HK-2 (cell line): Measurements from ENCODE around the gene AGPS.
"Not testable (repeated sequence)": the region's sequence is repeated elsewhere in the genome, so short reads cannot be mapped to it uniquely, and the experiment has no call there.

Experiments
- DNase-seq: peaks from one replicate; pipeline ENCODE4 v3.0.0-alpha.2; 2018; ENCODE audit not compliant: unreplicated experiment

The AGPS gene

DNA sequence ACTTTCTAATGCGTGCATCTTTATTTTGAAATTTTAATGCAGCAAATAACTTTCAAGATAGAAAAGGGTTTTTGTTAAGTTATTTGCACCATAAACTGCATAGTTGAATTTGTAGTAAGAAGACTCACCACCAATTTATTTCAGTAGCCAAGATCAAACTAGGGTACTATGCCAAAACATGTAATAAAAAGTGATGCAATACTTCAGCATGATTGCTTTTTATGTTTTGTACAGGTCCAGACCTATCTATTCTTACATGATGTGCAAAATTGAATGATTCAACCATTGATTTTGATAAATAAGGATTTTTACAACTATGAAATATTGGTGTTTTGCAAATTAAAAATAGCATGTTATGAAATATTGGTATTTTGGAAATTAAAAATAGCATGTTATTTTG lies 26.7 kb downstream of the AGPS start:
- no peak for DNase-seq

DNA sequence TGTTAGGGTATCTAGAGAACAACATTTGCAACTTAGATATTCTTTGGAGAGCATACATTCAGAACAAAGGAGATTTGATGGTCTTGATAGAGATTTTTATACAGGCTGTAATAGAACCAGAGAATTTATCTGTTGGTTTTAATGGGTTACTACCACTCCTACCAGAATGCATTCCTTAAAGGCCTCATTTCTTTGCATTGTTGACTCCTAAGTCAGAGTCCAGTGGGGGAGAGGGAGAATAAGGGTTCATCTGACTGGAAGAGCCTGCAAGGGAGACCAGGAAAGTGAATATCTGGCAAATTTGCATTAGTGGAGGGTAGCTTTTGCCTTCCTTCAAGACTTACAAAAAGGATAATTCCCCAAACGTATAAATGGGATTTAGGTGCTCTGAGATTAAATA lies 29.7 kb downstream of the AGPS start:
- no peak for DNase-seq

DNA sequence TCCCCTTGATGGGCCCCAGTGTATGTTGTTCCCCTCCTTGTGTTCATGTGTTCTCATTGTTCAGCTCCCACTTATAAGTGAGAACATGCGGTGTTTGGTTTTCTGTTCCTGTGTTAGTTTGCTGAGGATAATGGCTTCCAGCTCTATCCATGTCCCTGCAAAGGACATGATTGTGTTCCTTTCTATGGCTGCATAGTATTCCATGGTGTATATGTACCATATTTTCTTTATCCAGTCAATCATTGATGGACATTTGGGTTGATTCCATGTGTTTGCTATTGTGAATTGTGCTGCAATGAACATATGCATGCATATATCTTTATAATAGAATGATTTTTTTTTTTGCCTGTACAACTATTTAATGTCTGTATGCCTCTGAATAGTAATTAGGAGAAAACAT lies 31.5 kb downstream of the AGPS start:
- not testable (repeated sequence) for DNase-seq

DNA sequence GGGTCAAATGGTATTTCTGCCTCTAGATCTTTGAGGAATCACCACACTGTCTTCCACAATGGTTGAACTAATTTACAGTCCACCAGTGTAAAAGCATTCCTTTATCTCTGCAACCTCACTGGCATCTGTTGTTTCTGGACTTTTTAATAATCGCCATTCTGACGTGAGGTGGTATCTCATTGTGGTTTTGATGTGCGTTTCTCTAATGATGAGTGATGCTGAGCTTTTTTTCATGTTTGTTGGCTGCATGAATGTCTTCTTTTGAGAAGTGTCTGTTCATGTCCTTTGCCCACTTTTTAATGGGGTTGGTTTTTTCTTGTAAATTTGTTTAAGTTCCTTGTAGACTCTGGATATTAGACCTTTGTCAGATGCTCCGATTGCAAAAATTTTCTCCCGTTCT lies 32.0 kb downstream of the AGPS start:
- DNase-seq = not testable (repeated sequence)

DNA sequence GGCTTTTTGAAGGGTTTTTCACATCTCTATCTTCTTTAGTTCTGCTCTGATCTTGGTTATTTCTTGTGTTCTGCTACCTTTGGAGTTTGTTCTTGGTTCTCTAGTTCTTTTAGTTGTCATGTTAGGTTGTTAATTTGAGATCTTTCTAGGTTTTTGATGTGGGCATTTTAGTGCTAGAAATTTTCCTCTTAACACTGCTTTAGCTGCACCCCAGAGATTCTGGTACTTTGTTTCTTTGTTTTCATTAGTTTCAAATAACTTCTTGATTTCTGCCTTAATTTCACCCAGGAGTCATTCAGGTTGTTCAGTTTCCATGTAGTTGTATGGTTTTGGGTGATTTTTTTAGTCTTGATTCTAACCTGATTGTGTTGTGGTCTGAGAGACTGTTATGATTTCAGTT lies 34.7 kb downstream of the AGPS start:
- DNase-seq = no peak

DNA sequence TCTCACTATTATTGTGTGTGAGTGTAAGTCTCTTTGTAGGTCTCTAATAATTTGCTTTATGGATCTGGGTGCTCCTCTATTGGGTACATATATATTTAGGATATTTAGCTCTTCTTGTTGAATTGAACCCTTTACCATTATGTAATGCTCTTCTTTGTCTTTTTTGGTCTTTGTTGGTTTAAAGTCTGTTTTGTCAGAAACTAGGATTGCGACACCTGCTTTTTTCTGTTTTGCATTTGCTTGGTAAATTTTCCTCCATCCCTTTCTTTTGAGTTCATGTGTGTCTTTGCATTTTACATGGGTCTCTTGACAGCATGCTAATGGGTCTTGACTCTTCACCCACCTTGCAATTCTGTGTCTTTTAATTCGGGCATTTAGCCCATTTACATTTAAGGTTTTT lies 35.4 kb downstream of the AGPS start:
- DNase-seq = not testable (repeated sequence)

DNA sequence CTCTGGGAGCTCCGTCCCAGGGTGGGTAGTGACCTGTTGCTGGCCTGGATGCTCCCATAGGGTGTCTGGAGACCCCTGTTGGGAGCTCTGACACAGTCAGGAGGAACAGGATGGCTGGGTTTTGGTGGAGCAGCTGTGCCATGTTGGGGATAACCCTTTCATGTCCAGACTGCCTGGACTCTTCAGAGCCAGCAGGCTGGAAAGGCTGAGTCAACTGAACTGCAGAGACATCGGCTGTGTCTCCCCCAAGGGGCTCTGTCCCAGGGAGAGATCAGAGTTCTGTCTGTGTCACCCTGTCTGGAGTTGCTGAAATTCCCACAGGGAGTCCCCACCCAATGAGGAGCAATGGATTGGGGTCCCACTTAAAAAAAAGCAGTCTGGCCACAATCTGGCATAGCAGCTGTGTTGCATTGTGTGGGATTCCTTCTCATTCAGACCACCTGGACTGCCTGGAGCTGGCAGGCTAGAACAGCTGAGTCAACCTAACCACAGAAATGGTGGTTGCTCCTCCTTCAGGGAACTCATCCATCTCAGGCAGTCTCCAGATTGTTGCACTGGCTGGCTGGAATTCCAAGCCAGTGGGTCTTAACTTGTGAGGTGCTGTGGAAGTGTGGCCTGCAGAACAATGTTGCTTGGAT lies 37.2 kb downstream of the AGPS start:
- DNase-seq = peak; percentile 62

DNA sequence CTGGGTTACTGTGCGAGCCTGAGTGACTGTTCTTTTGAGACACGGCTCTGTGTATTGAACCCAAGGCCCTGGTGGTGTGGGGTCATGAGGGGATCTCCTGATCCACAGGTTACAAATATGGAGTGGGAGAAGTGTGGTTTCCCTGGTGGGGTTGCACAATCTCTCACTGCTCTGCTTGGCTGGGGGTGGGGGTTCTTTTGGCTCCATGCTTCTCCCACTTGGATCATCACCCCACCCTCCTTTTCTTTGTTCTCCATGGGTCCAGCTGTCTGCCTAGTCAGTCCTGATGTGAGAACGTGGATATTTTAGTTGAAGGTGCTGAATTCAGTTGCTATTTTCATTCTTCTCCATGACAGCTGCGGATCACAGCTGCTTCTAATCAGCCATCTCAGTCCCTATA lies 37.8 kb downstream of the AGPS start:
- DNase-seq = no peak

DNA sequence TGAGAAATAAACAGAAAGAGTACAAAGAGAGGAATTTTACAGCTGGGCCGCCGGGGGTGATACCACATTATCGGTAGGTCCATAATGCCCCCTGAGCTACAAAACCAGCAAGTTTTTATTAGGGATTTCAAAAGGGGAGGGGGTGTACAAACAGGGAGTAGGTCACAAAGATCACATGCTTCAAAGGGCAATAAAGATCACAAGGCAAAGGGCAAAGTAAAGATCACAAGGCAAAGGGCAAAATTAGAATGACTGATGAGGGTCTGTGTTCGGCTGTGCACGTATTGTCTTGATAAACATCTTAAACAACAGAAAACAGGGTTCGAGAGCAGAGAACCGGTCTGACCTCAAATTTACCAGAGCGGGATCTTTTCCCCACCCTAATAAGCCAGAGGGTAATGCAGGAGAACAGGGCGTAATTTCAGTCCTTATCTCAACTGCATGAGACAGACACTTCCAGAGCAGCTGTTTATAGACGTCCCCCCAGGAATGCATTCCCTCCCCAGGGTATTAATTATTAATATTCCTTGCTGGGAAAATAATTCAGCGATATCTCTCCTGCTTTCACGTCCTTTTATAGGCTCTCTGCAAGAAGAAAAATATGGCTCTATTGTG lies 38.6 kb downstream of the AGPS start:
- DNase-seq = not testable (repeated sequence)

DNA sequence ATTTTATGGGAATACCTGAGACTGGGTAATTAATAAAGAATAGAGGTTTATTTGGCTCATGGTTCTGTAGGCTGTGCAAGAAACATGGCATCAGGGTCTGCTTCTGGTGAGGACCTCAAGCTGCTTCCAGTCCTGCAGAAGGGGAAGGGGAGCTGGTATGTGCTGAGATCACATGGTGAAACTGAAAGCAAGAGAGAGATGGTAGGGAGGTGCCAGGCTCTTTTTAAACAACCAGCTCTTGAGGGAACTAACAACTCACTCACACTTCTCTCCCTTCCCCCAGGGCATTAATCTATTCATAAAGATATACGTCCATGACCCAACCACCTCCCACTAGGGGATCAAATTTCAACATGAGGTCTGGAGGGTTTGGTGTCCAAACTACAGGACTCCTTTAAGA lies 40.1 kb downstream of the AGPS start:
- no peak for DNase-seq

DNA sequence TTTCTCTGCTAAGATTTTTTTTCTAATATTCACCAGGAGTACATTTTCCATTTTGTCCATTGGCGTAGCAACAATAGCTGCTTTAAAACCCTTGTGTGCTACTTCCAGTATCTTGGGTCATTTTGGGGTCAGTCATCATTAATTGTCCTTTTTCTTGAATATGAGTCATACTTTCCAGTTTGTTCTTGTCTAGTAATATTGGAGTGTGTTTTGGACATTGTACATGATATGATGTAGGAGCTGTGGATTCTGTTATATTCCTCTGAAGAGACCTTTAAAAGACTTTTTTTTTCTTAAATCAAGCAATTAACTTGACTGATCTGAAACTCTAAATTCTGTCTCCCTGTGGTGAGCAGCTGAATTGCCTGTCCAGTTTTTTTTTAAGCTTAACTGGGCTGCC lies 40.8 kb downstream of the AGPS start:
- no peak for DNase-seq

DNA sequence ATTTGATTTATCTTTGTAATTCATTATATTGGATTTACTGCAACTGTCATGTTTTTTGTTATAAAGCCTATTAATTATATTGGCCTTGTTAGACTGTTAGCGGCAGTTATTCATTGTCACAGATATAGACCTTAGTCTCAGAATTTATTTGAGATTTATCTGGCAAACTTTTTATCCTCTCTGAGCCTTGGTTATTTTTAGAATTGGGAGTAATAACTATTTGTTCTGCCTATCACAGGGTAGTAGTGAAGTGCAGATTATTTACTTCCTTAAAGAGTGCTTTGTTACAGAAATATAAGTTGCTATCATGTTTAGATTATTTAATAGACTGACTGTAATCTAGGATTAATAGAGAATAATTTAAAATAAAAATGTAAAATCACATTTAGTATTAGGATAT lies 41.9 kb downstream of the AGPS start:
- DNase-seq = no peak

DNA sequence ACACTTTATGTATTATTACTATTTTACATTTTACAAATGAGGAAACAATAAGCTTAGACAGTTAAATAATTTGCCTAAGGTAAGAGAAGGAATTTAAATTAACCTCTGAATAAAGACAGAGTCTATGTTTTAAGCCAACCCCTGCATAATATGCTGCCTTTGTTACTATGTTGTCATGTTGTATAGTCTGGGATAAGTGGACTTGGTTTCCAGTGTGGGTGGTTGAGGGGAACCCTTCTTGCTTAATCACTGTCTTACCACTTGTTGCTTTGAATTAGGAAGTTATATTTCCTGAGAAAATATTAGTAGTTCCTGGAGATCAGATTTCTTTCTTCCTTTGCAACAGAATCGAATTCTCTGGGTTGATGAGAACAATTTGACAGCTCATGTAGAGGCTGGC lies 52.6 kb downstream of the AGPS start:
- no peak for DNase-seq

DNA sequence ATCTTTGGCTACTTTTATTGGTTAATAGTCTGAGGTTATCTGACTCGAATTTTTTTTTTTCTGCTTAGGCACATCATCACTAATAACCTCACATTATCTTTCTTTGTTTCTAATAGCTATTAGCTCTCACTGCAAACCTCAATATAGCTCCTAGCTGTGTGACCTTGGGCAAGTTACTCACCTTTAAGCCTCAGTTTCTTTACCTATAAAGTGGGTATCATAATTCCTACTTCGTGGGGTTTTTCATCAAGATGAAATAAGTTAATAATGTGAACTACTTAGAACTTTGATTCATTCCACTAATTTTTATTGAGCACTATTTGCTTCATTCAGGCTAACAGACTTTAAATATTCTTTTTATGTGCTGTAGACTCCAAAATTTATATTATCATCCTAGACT lies 55.5 kb downstream of the AGPS start:
- DNase-seq = no peak

DNA sequence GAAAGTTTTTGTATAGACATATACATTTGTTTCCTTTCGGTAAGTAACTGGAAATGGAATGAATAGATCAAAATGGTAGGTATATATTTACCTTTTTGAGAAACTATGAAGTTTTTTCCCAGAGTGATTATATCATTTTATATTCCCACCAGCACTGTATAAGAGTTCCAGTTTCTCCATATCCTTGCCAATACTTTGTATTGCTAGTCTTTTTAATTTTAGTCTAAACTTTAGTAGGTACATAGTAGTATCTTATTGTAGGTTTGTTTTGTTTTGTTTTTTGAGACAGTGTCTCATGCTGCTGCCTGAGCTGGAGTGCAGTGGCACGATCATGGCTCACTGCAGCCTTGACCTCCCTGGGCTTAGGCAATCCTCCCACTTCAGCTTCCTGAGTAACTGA lies 56.6 kb downstream of the AGPS start:
- DNase-seq = no peak

DNA sequence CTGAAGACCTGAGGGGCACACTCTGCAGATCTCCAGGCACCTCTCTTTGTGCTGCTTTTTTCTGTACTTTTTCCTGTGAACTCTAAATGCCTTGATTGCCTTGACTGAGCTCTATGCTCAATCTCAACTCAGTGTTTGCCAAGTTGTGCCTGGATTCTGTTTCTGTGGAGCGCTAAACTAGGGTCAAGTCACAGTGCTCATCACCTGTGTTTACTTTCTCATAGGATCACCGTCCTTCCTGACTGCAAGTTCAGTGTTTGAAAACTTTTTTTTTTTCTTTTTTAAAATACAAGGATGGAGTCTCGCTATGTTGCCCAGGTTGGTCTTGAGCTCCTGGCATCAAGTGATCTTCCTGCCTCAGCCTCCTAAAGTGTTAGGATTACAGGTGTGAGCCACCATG lies 62.6 kb downstream of the AGPS start:
- DNase-seq = no peak

DNA sequence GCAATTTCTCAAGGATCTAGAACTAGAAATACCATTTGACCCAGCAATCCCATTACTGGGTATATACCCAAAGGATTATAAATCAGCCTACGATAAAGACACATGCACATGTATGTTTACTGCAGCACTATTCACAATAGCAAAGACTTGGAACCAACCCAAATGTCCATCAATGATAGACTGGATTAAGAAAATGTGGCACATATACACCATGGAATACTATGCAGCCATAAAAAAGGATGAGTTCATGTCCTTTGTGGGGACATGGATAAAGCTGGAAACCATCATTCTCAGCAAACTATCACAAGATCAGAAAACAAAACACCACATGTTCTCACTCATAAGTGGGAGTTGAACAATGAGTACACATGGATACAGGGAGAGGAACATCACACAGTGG lies 67.2 kb downstream of the AGPS start:
- DNase-seq = not testable (repeated sequence)

DNA sequence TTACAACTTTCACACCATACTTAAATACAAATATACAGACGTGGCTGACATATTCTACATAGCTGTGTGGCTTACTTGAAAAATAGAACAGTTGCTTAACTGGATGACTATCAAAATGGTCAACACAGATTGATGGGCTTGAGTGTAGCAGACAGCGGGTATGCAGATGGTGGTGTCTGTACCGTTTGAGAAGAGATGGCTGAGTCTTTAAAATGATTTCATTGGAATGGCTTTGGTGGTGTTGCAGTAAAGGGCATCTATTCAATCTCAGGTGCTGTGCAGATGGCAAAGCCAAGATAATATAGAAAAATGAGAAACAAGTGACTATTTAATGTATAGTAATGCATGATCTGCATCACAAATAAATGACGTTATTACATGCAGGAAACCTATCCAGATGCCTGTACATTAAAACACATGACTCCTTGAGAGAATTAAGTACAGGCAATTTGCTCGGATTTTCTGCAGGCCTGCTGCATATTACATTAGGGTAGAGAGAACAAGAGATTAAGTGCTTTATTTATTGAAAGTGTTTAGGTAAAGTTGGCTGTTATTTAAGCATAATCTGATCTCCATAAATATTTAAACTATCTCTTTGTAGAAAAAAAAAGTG lies 68.5 kb downstream of the AGPS start:
- no peak for DNase-seq

DNA sequence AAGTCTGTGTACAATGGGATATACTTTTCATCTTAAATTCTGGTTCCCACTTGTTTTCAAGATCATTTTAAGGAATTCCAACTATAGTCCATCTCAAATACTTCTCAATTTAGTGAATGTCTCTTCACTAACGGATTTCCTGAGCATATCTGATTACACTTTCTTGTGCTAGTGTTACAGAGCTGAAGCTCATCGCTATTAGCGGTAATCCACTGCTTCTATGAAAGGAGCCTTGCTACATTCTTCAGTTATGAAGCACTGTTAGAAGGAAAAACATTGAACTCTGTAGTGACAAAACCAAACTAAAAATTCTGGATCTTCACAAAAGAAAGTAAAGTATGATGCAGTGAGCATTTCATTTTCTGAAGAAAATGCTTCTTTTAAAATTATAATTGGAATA lies 72.0 kb downstream of the AGPS start:
- no peak for DNase-seq

DNA sequence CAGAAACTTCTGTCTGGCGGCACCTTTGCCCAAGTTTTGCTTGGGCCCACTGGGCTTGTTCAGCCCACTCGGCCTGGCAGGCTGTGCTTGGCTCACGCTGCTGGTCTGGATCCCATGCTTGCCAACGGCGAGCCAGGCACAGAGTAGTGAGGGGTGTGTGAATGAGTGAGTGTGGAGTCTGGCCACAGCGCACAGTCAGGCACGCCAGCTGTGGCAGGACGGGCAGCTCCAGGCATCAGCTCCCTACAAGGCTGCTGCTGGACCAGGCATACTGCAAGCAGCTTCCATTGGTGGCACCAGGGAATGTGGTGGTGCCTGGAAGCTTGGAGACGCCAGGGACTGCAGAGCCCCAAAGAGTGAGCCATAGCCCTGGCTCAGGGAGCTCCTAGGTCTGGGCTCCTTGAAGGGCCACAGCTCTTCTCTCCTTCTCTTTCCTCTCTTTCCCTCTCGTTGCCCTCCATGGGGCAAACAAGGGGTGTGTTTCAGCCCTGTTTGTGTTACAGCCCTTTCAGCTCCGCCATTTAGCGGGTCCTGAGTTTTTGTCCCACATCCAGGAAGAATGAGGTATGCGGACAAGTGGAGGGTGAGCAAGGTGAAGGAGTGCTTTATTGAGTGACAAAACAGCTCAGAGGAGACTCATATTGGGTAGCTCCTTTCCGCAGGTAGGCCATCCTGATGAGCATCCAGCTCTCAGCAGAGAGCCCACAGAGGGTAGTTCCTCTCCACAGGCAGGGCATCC lies 73.0 kb downstream of the AGPS start:
- DNase-seq = no peak

DNA sequence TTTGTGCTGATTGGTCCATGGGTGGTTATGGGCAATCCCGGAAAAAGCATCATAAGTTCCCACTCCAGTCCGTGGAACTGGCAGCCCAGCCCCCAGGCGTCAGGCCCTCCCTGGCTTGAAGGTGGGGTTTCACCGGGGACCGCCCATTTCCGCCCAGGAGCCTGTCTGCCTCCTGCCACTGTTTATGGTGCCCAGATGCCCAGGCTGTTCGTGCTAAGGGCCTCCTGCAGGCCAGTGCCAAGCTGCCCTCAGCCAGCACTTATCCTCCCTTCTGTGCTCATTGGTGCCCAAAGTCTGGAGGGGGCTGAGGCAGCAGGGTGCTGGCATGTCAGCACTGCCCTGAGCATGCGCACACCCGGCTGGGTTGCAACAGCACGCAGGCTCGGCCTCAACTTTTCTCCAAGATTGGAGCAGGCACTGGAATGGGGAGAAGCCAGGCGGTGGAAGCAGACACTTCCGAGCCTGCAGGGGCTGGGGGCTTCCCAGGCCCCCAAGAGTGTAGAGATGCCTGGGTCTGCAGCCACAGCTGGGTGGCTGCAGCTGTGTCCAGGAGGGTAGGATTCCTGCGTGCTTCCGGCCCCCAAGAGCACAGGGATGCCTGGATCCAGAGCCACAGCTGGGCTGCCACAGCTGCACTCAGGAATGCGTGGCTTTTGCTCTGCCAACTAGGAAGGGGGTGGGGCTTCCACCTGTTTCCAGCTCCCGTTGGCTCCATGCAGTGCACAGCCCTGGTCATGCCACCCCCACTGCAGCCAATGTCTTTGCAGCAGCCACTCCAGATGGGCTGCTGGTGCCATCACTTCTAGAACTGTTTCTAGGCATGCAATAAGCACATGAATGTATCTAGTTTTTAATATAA lies 74.0 kb downstream of the AGPS start:
- DNase-seq = no peak

DNA sequence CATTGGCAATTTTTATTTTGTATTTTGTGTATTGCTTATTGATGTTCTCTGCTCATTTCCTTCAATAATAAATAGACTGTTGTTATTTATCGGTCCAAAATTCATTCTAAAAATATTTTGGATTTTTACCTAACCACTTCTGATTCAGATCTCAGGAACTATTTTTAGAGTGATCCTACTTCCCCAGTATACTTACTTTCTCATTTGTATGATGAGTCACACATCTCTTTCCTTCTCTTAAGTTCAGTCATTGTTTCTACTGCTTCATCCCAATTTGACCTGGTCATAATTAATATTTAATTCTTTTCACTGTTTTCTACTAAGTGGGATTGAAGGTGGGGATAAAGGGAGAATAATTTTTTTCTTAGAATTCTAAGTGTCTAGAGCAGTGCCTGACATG lies 75.1 kb downstream of the AGPS start:
- DNase-seq = no peak
